Neural cell (in vitro differentiated cells): ENCODE data around the gene LRRC4B. TPM values are rescaled to one million over a fixed set of nuclear protein-coding genes. Genes with fewer than 3 reads are reported as not detected.

Source experiments
- H2AFZ ChIP-seq: fragments of 200-600, 300-800 bp; sonication (generic), shearing (Covaris generic); 2 replicates; pipeline ENCODE4 v1.6.0; 2014; ENCODE audit warnings: low read depth, mild to moderate bottlenecking, antibody characterized with exemption, low read length, moderate library complexity
- H3F3A ChIP-seq: fragments of 200-600 bp; shearing (Covaris generic); 2 replicates; pipeline ENCODE4 v1.6.1; 2016; ENCODE audit warnings: mild to moderate bottlenecking, moderate library complexity, mixed read lengths, antibody characterized with exemption, low read length; ENCODE audit not compliant: insufficient read depth, poor library complexity, severe bottlenecking
- H3K27ac ChIP-seq: fragments of 200-600, 300-800 bp; sonication (generic), shearing (Covaris generic); 2 replicates; pipeline ENCODE4 v1.5.1; 2014; ENCODE audit warnings: mild to moderate bottlenecking, low read length, moderate library complexity
- H3K27me3 ChIP-seq: fragments of 300-800, 200-600 bp; sonication (generic), shearing (Covaris generic); 2 replicates; pipeline ENCODE4 v1.6.0; 2014; ENCODE audit warnings: mild to moderate bottlenecking, low read depth, low read length, moderate library complexity; ENCODE audit not compliant: insufficient read depth
- H3K36me3 ChIP-seq: fragments of 300-800, 200-600 bp; sonication (generic), shearing (Covaris generic); 2 replicates; pipeline ENCODE4 v1.5.1; 2014; ENCODE audit warnings: mild to moderate bottlenecking, antibody characterized with exemption, low read length, moderate library complexity; ENCODE audit not compliant: insufficient read depth
- H3K4me2 ChIP-seq: fragments of 300-800, 200-600 bp; sonication (generic), shearing (Covaris generic); 2 replicates; pipeline ENCODE4 v1.6.0; 2014; ENCODE audit warnings: mild to moderate bottlenecking, low read length
- H3K4me3 ChIP-seq: fragments of 300-800, 200-600 bp; sonication (generic), shearing (Covaris generic); 2 replicates; pipeline ENCODE4 v1.5.1; 2014; ENCODE audit warnings: mild to moderate bottlenecking, low read length, moderate library complexity
- H3K79me2 ChIP-seq: fragments of 200-600 bp; shearing (Covaris generic); replicated peaks from 2 replicates; pipeline ENCODE4 v1.6.0; 2014; ENCODE audit warnings: mild to moderate bottlenecking, low read length, moderate library complexity; ENCODE audit not compliant: insufficient read depth
- H3K9ac ChIP-seq: fragments of 300-800, 200-600 bp; sonication (generic), shearing (Covaris generic); 2 replicates; pipeline ENCODE4 v1.6.1; 2016; ENCODE audit warnings: mild to moderate bottlenecking, low read length, mixed read lengths
- H3K9me2 ChIP-seq: fragments of 200-600 bp; shearing (Covaris generic); 2 replicates; pipeline ENCODE4 v1.6.1; 2016; ENCODE audit warnings: mild to moderate bottlenecking, low read length, mixed read lengths; ENCODE audit not compliant: insufficient read depth
- H3K9me3 ChIP-seq: fragments of 200-600, 300-800 bp; sonication (generic), shearing (Covaris generic); 2 replicates; pipeline ENCODE4 v1.6.1; 2016; ENCODE audit warnings: mild to moderate bottlenecking, mixed run types, low read length, moderate library complexity, mixed read lengths
- H4K20me1 ChIP-seq: fragments of 200-600 bp; shearing (Covaris generic); 2 replicates; pipeline ENCODE4 v1.6.1; 2016; ENCODE audit warnings: mild to moderate bottlenecking, mixed run types; ENCODE audit not compliant: insufficient read depth
- EP300 ChIP-seq: fragments of 450-650 bp; conservative IDR thresholded peaks from 2 replicates; pipeline ENCODE4 v1.6.1; 2014; ENCODE audit warnings: antibody characterized with exemption, mild to moderate bottlenecking, moderate library complexity; ENCODE audit not compliant: poor library complexity, severe bottlenecking
- EZH2 ChIP-seq: fragments of 200-600, 300-800 bp; shearing (Covaris generic), sonication (generic); IDR thresholded peaks from 2 replicates; pipeline ENCODE4 v1.6.1; 2014; ENCODE audit warnings: antibody characterized with exemption, low read length, borderline replicate concordance, mild to moderate bottlenecking; ENCODE audit not compliant: insufficient read depth, poor library complexity, severe bottlenecking
- MXI1 ChIP-seq: fragments of 450-650 bp; conservative IDR thresholded peaks from 2 replicates; pipeline ENCODE4 v1.6.1; 2014; ENCODE audit warnings: antibody characterized with exemption, mild to moderate bottlenecking; ENCODE audit not compliant: poor library complexity, severe bottlenecking
- POLR2AphosphoS5 ChIP-seq: IDR thresholded peaks from 2 replicates; pipeline ENCODE4 v1.6.1; 2012
- RAD21 ChIP-seq: fragments of 450-650 bp; conservative IDR thresholded peaks from 2 replicates; pipeline ENCODE4 v1.6.1; 2014; ENCODE audit warnings: antibody characterized with exemption, mild to moderate bottlenecking, moderate library complexity
- SMC3 ChIP-seq: fragments of 450-650 bp; conservative IDR thresholded peaks from 2 replicates; pipeline ENCODE4 v1.6.1; 2014; ENCODE audit warnings: antibody characterized with exemption, mild to moderate bottlenecking, moderate library complexity; ENCODE audit not compliant: poor library complexity
- TAF1 ChIP-seq: IDR thresholded peaks from 2 replicates; pipeline ENCODE4 v1.6.1; 2012; ENCODE audit warnings: low read depth
- polyA plus RNA-seq: library from polyadenylated mRNA; depleted of rRNA; stranded (reverse); fragments of >200 nt; gene quantifications from 2 replicates; pipeline ENCODE4 v1.2.3, GENCODE V29; 2014
- TF ChIP-seq, protein P1 (sequence below): IDR thresholded peaks from 2 replicates; pipeline ENCODE4 v1.6.1; 2012; ENCODE audit warnings: borderline replicate concordance
- TF ChIP-seq, protein P2 (sequence below): fragments of 450-650 bp; IDR thresholded peaks from 2 replicates; pipeline ENCODE4 v1.5.1; 2014; ENCODE audit warnings: antibody characterized with exemption, mild to moderate bottlenecking, moderate library complexity; ENCODE audit not compliant: poor library complexity, severe bottlenecking

Gene LRRC4B
- polyA plus RNA-seq, 1 donor from 2014 or later: 83.1 TPM

DNA sequence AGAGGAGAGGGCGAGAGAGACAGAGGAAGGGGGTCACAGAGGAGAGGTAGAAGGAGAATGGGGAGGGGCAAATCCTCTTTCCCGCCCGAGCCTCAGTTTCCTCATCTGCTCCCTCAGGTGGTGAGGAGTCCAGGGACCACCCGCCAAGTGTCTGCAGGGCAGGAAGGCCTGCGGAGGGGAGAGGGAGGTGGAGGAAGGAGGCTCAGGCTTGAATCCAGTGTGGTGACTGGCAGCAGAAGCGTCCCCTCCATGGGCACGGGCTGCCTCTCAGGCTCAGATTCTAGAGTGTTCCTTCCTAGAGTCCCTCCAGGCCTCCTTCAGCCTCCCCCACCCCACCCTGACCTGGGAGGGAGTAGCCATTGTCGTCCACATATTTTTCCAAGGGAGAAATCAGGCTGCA, 75.1 kb downstream of the LRRC4B start:
- no peak overlapping the region for H3K4me3 ChIP-seq
- peaks cover 34% of the 10 kb centered on the region for H3K27me3 ChIP-seq
- H3K27ac ChIP-seq: no peak overlapping the region
- H3K9me3 ChIP-seq: no peaks in the 10 kb centered on the region
- TF ChIP-seq, protein P1, sequence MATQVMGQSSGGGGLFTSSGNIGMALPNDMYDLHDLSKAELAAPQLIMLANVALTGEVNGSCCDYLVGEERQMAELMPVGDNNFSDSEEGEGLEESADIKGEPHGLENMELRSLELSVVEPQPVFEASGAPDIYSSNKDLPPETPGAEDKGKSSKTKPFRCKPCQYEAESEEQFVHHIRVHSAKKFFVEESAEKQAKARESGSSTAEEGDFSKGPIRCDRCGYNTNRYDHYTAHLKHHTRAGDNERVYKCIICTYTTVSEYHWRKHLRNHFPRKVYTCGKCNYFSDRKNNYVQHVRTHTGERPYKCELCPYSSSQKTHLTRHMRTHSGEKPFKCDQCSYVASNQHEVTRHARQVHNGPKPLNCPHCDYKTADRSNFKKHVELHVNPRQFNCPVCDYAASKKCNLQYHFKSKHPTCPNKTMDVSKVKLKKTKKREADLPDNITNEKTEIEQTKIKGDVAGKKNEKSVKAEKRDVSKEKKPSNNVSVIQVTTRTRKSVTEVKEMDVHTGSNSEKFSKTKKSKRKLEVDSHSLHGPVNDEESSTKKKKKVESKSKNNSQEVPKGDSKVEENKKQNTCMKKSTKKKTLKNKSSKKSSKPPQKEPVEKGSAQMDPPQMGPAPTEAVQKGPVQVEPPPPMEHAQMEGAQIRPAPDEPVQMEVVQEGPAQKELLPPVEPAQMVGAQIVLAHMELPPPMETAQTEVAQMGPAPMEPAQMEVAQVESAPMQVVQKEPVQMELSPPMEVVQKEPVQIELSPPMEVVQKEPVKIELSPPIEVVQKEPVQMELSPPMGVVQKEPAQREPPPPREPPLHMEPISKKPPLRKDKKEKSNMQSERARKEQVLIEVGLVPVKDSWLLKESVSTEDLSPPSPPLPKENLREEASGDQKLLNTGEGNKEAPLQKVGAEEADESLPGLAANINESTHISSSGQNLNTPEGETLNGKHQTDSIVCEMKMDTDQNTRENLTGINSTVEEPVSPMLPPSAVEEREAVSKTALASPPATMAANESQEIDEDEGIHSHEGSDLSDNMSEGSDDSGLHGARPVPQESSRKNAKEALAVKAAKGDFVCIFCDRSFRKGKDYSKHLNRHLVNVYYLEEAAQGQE: no peak
- TF ChIP-seq TAF1 (no peak), RAD21 (no peak), EP300 (no peak), POLR2AphosphoS5 (no peak), SMC3 (no peak), EZH2 (no peak), MXI1 (no peak)
- TF ChIP-seq, protein P2, sequence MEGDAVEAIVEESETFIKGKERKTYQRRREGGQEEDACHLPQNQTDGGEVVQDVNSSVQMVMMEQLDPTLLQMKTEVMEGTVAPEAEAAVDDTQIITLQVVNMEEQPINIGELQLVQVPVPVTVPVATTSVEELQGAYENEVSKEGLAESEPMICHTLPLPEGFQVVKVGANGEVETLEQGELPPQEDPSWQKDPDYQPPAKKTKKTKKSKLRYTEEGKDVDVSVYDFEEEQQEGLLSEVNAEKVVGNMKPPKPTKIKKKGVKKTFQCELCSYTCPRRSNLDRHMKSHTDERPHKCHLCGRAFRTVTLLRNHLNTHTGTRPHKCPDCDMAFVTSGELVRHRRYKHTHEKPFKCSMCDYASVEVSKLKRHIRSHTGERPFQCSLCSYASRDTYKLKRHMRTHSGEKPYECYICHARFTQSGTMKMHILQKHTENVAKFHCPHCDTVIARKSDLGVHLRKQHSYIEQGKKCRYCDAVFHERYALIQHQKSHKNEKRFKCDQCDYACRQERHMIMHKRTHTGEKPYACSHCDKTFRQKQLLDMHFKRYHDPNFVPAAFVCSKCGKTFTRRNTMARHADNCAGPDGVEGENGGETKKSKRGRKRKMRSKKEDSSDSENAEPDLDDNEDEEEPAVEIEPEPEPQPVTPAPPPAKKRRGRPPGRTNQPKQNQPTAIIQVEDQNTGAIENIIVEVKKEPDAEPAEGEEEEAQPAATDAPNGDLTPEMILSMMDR: no peak
- H3K79me2 ChIP-seq: no peaks in the 10 kb centered on the region
- H3F3A ChIP-seq: no peaks in the 10 kb centered on the region
- no peaks in the 10 kb centered on the region for H3K9me2 ChIP-seq
- no peak overlapping the region for H3K9ac ChIP-seq
- no peaks in the 10 kb centered on the region for H4K20me1 ChIP-seq
- no peaks in the 10 kb centered on the region for H3K36me3 ChIP-seq
- no peak overlapping the region for H2AFZ ChIP-seq
- H3K4me2 ChIP-seq: no peak overlapping the region

DNA sequence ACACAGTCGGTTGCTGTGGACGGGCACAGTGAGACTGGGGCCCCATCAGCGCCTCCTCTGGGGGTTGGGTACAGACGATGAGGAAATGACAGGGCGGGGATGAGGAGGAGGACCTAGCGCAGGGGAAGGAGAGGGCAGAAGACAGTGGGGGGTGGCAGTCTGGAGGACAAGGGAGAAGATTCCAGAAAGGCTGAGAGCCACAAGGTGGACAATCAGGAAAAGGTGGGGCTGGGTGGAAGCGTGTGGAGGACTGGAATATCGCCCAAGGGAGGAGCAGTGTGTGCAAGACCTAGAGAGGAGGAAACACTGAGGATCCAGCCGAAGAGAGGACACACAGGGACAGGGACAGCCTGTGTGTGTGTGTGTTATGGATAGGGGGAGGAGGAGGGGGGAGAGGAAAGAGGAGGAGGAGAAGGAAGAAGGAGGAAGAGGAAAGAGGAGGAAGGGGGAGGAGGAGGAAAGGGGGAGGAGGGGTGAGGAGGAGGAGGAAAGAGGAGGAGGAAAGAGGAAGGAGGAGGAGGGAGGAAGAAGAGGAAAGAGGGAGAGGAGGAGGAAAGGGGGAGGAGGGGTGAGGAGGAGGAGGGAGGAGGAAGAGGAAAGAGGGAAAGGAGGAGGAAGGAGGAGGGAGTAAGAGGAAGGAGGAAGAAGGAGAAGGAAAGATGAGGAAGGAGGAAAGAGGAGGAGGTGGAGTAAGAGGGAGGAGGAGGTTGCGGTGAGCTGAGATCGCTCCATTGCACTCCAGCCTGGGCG, 75.8 kb downstream of the LRRC4B start:
- no peaks in the 10 kb centered on the region for H3K9me2 ChIP-seq
- H3K9ac ChIP-seq: no peak overlapping the region
- no peak overlapping the region for H3K27ac ChIP-seq
- H3K27me3 ChIP-seq: peaks cover 34% of the 10 kb centered on the region
- H3K36me3 ChIP-seq: no peaks in the 10 kb centered on the region
- H3K9me3 ChIP-seq: no peaks in the 10 kb centered on the region
- no peak overlapping the region for H2AFZ ChIP-seq
- no peaks in the 10 kb centered on the region for H4K20me1 ChIP-seq
- TF ChIP-seq EP300: no peak
- no peak for TF ChIP-seq MXI1
- TF ChIP-seq RAD21: no peak
- no peak for TF ChIP-seq POLR2AphosphoS5
- H3K79me2 ChIP-seq: no peaks in the 10 kb centered on the region
- H3F3A ChIP-seq: no peaks in the 10 kb centered on the region
- H3K4me3 ChIP-seq: no peak overlapping the region
- no peak overlapping the region for H3K4me2 ChIP-seq
